Neural cell (in vitro differentiated cells): ENCODE data around the gene CDKL5.

Experiments
- CTCF ChIP-seq: fragments of 450-650 bp; IDR thresholded peaks from 2 replicates; pipeline ENCODE4 v1.5.1; 2014; ENCODE audit warnings: antibody characterized with exemption, mild to moderate bottlenecking, moderate library complexity; ENCODE audit not compliant: poor library complexity, severe bottlenecking
- EP300 ChIP-seq: fragments of 450-650 bp; conservative IDR thresholded peaks from 2 replicates; pipeline ENCODE4 v1.6.1; 2014; ENCODE audit warnings: antibody characterized with exemption, mild to moderate bottlenecking, moderate library complexity; ENCODE audit not compliant: poor library complexity, severe bottlenecking
- EZH2 ChIP-seq: fragments of 200-600, 300-800 bp; shearing (Covaris generic), sonication (generic); IDR thresholded peaks from 2 replicates; pipeline ENCODE4 v1.6.1; 2014; ENCODE audit warnings: antibody characterized with exemption, low read length, borderline replicate concordance, mild to moderate bottlenecking; ENCODE audit not compliant: insufficient read depth, poor library complexity, severe bottlenecking
- MXI1 ChIP-seq: fragments of 450-650 bp; conservative IDR thresholded peaks from 2 replicates; pipeline ENCODE4 v1.6.1; 2014; ENCODE audit warnings: antibody characterized with exemption, mild to moderate bottlenecking; ENCODE audit not compliant: poor library complexity, severe bottlenecking
- POLR2AphosphoS5 ChIP-seq: IDR thresholded peaks from 2 replicates; pipeline ENCODE4 v1.6.1; 2012
- RAD21 ChIP-seq: fragments of 450-650 bp; conservative IDR thresholded peaks from 2 replicates; pipeline ENCODE4 v1.6.1; 2014; ENCODE audit warnings: antibody characterized with exemption, mild to moderate bottlenecking, moderate library complexity
- REST ChIP-seq: IDR thresholded peaks from 2 replicates; pipeline ENCODE4 v1.6.1; 2012; ENCODE audit warnings: borderline replicate concordance
- SMC3 ChIP-seq: fragments of 450-650 bp; conservative IDR thresholded peaks from 2 replicates; pipeline ENCODE4 v1.6.1; 2014; ENCODE audit warnings: antibody characterized with exemption, mild to moderate bottlenecking, moderate library complexity; ENCODE audit not compliant: poor library complexity
- TAF1 ChIP-seq: IDR thresholded peaks from 2 replicates; pipeline ENCODE4 v1.6.1; 2012; ENCODE audit warnings: low read depth

DNA sequence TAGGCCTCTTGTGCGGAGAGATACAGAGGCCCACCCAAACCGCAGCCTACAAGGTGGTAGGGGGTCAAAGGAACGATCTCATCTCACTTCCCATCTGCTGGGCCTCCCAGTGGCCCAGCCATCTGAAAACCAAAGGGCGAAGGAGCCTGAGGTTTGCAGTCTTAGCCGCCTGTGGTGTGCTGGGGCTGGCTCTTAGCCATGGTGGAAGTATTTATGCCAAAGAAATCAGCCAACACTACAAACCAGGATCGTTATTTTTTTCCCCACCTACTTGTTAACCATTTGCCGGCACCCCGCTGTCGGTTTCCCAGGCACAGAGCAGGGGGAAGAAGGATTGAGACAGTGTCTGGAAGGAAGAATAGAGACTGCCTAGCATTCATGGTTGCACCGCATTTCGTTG is 30.9 kb upstream of the CDKL5 start:
- TF ChIP-seq CTCF = no peak
- TF ChIP-seq EZH2 = no peak
- no peak for TF ChIP-seq POLR2AphosphoS5
- no peak for TF ChIP-seq RAD21
- no peak for TF ChIP-seq SMC3
- TF ChIP-seq EP300 = no peak
- TF ChIP-seq MXI1 = no peak
- no peak for TF ChIP-seq TAF1
- TF ChIP-seq REST = no peak
